Activated CD4-positive, alpha-beta T cell treated with anti-CD3 and anti-CD28 coated beads, Interleukin-2, amount 50 U/mL, for 1 hour (primary cell): ENCODE results near the gene CDON.
"Not testable (repeated sequence)": the region's sequence is repeated elsewhere in the genome, so short reads cannot be mapped to it uniquely, and the experiment has no call there.

Source experiments
- DNase-seq: peaks from one replicate; pipeline ENCODE4 v3.0.0-alpha.2; 2020

CDON gene

DNA sequence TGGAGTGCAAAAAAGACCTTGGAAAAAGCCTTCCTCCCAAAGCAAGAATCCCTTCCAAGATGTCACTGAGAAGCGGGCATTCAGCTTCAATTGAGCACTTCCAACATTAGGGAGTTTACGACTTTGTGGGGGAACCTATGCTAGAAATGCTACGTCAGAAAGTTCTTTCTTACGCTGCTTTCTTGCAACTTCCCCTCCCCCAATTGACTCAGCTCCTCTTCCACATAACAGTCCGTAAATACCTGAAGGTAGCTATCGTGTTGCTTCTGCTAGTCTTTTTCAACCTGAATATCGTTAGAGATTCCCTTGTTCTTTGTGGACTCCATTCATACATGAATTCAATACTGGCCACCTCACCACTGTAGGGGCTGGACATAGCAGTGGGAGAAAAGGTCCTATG is 69.8 kb downstream of the CDON start:
- DNase-seq: no peak

DNA sequence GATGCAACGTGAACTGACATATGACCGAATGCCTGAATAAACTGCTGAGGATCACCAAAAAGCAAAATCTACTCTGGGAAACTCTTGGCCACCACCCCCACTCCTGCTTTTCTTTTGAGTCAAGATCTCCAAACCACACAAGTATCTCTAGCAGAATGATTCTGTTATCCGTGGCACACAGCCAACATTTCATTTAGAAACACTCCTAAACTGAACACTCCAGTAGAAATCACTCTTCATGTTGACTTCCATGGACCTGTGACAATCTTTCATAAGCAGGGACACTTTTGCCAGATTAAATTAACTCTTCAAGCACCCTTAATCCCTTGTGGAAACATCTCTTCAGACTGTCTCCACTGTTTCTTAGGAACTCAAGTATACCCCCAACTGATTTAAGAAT is 72.4 kb downstream of the CDON start:
- DNase-seq: no peak

DNA sequence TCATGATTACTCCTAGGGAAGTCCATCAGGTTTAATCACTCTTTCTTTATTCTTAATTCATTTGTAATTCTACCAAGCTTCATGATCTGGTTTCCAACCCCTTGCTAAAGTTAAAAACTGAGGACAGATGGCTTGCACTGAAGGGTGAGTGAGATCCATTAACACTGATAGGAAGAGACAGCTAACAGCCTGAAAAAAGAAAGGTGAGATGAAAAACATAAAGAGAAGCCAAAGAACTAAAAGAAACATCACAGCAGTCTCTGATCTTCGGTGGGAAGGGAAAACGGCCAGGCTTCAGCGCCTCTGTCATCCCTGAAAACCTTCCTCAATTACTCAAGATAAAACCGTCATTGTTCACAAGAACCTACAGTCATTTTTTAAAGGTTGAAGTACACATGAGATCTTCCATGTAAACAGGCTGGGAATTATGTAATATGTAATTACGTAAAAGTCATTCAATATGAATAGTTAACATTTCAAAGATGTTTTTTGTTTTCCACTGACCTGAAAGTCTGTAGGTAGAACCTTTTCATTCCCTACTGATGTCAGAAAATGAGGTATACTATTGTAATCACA is 75.5 kb downstream of the CDON start:
- DNase-seq: no peak

DNA sequence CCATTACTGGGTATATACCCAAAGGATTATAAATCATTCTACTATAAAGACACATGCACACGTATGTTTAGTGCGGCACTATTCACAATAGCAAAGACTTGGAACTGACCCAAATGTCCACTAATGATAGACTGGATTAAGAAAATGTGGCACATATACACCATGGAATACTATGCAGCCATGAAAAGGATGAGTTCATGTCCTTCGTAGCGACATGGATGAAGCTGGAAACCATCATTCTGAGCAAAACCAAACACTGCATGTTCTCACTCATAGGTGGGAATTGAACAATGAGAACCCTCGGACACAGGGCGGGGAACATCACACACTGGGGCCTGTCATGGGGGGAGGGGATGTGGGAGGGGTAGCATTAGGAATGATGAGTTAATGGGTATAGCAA is 76.7 kb downstream of the CDON start:
- not testable (repeated sequence) for DNase-seq

GRCh38 chr11:125982348-125982730 is 80.3 kb downstream of the CDON start:
- no peak for DNase-seq

DNA sequence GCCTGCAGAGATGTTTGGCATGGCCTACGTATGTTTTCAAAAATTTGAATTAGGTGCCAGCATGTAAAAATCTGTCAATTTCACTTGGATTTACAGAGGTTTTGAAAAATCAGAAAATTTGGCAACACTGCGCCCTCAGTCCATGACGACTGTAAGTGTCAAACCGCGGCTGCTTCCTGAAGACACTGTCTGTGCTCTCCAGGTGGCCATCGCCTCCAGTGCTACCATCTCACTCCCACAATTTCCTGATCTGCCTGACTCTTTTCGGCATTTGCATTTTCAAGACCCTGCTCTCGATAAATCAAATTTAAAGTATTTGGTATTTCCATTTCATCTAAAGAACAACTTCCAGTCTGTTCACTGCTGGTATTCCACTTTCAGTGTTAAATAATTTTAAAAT is 82.2 kb downstream of the CDON start:
- DNase-seq: no peak

DNA sequence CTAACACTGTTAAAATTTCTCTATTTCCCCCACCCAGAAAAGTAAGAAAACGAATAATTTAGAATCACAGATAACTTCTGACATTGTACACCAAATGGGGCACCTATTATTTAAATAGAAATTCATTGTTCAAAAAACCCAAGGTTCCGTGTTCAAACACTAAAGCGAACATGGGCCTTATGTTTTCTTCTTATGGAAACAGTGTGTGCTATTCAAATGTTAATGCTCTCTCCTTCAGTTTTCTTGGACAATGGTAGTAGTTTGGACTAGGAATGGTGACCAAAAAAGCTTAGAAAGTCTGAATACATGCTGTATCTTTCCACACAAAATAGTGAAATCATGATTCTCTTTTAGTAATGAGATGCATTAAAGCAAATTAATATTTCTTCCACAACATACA is 83.2 kb downstream of the CDON start:
- DNase-seq: no peak

GRCh38 chr11:125978778-125979407 is 83.8 kb downstream of the CDON start:
- no peak for DNase-seq

GRCh38 chr11:125978181-125978716 is 84.4 kb downstream of the CDON start:
- DNase-seq: no peak

- DNase-seq: no peak
Measured at GRCh38 chr11:125977333-125977732, 85.3 kb downstream of the CDON start.

DNA sequence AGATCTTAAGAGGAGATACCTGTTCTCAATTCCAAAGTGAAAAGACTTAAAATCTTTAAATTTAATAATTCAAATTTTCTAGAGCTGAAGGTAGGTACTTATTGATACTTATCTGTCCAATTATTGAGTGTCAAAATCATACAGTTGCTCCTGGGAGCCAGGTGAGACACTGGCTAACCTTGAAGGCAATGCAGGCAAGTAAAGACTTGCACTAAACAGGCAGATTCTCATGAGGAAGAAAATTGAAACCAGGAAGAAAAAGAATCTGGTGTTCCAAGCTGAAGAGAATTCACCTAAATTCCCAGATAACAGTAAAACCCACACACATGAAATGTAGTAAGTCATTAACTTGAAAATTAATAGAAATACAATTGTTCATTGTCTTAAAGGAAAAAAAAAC is 86.5 kb downstream of the CDON start:
- no peak for DNase-seq

GRCh38 chr11:125975634-125976033 is 87.0 kb downstream of the CDON start:
- no peak for DNase-seq

GRCh38 chr11:125974284-125974683 is 88.4 kb downstream of the CDON start:
- no peak for DNase-seq

- DNase-seq: no peak
Measured at GRCh38 chr11:125971618-125972017, 91.0 kb downstream of the CDON start.

GRCh38 chr11:125968354-125968753 is 94.3 kb downstream of the CDON start:
- DNase-seq: no peak

GRCh38 chr11:125967515-125967914 is 95.2 kb downstream of the CDON start:
- no peak for DNase-seq

DNA sequence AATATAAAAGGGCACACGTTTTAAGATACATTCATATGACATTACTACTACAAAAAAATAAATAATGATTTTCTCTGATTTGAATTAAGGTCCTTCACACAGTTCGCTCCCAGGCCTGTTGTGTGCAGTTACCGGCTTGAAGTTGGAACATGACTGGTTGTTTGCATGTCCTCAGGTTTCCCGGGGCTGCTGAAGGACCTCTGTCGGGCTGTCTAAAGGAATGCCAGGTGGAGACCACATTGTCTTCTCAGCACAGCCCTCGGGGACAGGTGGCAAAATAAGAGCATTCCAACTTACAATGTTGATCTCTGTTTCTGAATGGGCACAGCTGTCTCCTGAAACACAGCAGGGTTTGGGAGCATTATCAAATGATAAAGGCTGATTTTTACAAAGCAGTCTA is 101.9 kb downstream of the CDON start:
- DNase-seq: no peak

- DNase-seq: no peak
Measured at GRCh38 chr11:125959931-125960330, 102.7 kb downstream of the CDON start.

DNA sequence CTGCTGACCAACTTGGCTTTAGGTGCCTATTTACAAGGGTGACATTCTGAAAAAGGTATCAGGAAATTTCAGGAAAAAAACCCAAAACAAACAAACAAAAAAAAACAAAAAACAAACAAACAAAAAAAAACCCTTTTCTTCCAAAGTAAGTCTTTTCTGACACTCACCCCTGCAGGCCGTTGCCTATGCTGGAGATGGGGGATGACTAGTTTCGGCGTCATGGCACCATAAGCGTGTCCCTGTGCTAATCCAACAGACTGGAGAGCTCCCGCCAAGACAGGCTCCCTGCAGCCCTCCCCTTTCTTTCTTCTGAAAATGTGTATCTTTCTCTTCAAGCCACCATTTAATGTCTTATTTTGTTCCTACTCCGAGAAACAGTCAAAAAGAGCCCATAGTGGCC is 103.2 kb downstream of the CDON start:
- no peak for DNase-seq

DNA sequence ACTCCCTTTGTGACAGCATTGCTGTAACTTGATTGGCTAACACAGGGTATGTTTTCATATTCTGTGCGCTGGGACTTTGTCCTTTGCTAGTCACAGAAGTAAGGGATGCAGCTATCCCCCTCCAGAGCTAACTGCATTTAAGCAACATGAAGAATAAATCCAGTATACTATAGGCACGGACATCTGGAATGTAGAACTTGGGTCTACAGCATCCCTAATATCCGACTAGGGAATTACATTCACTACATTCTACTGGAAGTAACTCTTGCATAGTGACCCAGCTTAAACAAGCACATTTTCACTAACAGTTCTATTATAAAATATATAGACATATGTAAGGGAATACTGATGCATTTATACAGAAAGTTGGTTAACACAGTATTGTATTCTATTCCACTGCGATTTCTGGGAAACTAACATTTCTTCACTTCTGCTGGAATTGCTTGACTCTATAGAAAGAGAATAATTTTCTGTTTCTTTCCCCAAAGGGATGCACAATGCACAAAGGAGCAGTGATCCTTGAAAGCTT is 103.7 kb downstream of the CDON start:
- no peak for DNase-seq

- DNase-seq: no peak
Measured at GRCh38 chr11:125957618-125958332, 104.9 kb downstream of the CDON start.

DNA sequence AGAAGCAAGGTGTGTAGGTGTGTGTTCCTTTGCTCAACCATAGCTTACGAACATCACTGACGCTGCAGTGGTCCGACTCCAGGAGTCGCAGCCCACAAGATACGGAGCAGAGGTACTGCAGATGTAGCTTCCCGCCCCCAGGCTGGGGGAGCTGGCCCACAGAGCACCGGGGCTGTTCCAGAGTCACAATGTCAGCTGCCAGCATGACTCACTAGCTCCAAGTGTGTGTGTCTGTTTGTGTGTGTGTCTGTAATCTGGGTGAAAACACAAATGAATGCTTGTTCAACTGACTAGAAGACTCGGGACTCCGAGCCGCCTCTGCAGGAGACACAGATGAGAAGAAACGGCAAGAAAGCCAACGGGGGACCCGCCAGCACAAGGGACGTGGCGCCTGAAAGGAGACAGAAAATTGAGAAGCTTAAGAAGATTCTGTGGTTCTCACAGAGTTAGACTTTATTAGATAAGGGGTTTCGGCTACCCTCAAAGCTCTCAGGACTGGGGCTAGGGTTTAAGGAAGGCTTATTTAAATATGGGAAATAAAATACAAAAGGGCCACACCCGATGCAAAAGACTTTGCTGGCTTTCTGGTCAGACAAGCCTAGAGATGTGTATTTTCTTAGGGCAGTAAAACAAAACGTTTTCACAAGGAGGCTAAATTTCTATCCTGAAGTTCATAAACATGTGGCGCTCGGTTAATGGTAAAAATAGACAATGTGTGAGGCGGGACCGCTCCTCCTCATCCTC is 106.1 kb downstream of the CDON start:
- DNase-seq: no peak

- no peak for DNase-seq
Measured at GRCh38 chr11:125955856-125956255, 106.8 kb downstream of the CDON start.
